H1 (cell line): ENCODE results near the gene MBOAT2. TPM values are rescaled to one million over a fixed set of nuclear protein-coding genes. Genes with fewer than 3 reads are reported as not detected.

ENCODE experiments used
- CHD2 ChIP-seq: IDR thresholded peaks from 2 replicates; pipeline ENCODE4 v1.6.1; 2012; ENCODE audit warnings: low read length, improper control_type of control experiment
- PHF8 ChIP-seq: fragments of 200-600 bp; sonication (generic); conservative IDR thresholded peaks from 2 replicates; pipeline ENCODE4 v1.7.1; 2012; ENCODE audit warnings: low read depth, mild to moderate bottlenecking, inconsistent platforms, low read length, moderate library complexity
- polyA plus RNA-seq, 7 experiments: library from polyadenylated mRNA; depleted of rRNA in 3 of 7; stranded (reverse) in 5 of 7; unstranded in 2 of 7; fragments of >200 nt in 5 of 7; fragments of 200-250 nt in 2 of 7; gene quantifications; 1 replicate in 5 of 7; 2 replicates in 1 of 7; 4 replicates in 1 of 7; pipeline versions ENCODE4 v1.2.1 to v1.2.3, GENCODE V29; 2011 to 2013; ENCODE audit warnings: missing spikeins in 2 of 7, mixed read lengths in 2 of 7
- total RNA-seq: library from RNA; stranded (reverse); fragmentation: NEBNext Ultra II Directional; extraction: Animal tissue kit (Norgen Biotek cat#: 25700); gene quantifications from 2 replicates; pipeline ENCODE4 v1.2.1, GENCODE V29; 2021

The MBOAT2 gene
- total and polyA plus RNA-seq, 2 of the 8 experiments (the other 6 are each of a cell fraction or from before 2014, with no cell fraction given), result 11.2 to 23.4 TPM

GRCh38 chr2:8870441-8870840 is 133.0 kb downstream of the MBOAT2 start (continued):
- TF ChIP-seq PHF8, result no peak
- no peak for TF ChIP-seq CHD2
